Retinal pigment epithelial cell (primary cell): Measurements from ENCODE around the gene KPNA4.

Experiments used
- DNase-seq: peaks from one replicate; pipeline ENCODE4 v3.0.0-alpha.2; 2010; ENCODE audit warnings: low read depth
- H3K4me3 ChIP-seq: 2 replicates; pipeline ENCODE4 v1.5.1; 2011; ENCODE audit warnings: mild to moderate bottlenecking, low read length, control low read depth, moderate library complexity
- TF ChIP-seq, protein P1 (sequence below): conservative IDR thresholded peaks from 2 replicates; pipeline ENCODE4 v1.5.1; 2011; ENCODE audit warnings: low read depth, low read length, control low read depth, inconsistent platforms

Gene KPNA4, protein sequence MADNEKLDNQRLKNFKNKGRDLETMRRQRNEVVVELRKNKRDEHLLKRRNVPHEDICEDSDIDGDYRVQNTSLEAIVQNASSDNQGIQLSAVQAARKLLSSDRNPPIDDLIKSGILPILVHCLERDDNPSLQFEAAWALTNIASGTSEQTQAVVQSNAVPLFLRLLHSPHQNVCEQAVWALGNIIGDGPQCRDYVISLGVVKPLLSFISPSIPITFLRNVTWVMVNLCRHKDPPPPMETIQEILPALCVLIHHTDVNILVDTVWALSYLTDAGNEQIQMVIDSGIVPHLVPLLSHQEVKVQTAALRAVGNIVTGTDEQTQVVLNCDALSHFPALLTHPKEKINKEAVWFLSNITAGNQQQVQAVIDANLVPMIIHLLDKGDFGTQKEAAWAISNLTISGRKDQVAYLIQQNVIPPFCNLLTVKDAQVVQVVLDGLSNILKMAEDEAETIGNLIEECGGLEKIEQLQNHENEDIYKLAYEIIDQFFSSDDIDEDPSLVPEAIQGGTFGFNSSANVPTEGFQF

DNA sequence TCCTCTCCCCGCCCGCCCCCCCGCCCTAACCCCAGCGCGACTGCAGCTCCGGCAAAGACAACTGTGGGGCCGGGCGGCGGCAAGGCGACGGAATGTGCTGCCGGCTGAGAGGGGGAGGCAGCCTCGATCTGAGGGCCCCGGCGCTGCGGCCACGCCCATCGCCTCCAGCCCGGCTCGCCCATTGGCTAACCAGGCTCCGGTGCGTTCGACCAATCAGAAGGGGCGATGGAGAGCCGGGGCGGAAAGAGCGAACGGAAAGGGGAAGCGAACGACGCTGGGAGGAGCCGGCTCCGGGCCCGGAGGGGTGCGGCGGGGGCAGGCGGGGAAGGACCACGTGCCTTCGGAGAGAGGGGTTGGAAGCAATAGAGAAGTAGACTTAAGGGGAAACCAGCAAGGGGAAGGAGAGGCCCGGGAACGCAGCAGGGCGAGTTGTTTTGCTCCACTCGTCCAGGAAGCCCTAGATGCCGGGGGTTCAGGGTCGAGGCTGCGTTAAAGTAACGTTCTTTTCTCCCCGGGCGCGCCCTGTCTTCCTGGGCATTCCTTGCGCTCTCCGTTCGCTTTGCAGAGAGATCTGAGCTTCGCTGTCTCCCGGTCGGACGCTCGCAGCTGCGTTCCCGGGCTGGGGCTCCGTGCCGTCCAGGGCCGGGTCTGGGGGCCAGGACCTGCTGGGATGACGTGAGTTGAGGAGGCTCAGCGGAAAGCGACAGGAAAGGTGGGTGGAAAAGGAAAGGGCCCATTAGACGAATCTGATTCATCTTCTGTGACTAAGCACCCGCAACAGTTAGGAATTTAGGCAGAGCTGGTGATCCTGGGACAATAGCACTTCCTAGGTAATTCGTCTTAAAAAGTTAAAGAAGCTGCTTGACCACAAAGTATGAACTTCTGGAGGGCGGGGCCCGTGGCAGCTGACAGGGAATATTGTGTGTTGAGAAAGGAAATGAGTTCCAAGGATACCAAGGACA, at the start of gene KPNA4:
Gene KPNA4 (minus strand): TSS at position 130 of the 962 bp plus-strand sequence. CDS start 289 bp downstream, outside the sequence.
- peak; percentile 89 for DNase-seq
- TF ChIP-seq, protein P1, sequence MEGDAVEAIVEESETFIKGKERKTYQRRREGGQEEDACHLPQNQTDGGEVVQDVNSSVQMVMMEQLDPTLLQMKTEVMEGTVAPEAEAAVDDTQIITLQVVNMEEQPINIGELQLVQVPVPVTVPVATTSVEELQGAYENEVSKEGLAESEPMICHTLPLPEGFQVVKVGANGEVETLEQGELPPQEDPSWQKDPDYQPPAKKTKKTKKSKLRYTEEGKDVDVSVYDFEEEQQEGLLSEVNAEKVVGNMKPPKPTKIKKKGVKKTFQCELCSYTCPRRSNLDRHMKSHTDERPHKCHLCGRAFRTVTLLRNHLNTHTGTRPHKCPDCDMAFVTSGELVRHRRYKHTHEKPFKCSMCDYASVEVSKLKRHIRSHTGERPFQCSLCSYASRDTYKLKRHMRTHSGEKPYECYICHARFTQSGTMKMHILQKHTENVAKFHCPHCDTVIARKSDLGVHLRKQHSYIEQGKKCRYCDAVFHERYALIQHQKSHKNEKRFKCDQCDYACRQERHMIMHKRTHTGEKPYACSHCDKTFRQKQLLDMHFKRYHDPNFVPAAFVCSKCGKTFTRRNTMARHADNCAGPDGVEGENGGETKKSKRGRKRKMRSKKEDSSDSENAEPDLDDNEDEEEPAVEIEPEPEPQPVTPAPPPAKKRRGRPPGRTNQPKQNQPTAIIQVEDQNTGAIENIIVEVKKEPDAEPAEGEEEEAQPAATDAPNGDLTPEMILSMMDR, result no peak
- H3K4me3 ChIP-seq, result peak within 1 kb of the TSS; percentile 83

DNA sequence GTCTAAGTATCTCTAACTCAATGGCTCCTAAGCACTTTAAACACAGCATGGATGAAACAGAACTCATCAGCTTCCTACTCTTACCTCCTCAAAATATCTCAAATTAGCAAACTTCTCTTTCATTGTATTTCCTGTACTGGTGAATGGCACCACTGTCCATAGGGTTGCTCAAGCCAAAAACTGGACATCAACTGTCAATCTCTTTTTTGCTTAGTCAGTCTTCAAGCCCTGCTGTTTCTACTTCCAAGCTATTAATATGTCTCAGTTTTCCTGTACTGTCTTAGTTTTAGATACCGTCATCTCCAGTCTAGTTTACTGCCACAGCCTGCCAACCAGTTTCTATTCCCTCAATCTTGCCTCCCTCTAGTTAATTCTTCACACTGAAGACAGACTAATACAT, 48.3 kb upstream of the KPNA4 start:
- no peak for DNase-seq
- TF ChIP-seq, protein P1, result no peak
- H3K4me3 ChIP-seq, result no peak overlapping the region

DNA sequence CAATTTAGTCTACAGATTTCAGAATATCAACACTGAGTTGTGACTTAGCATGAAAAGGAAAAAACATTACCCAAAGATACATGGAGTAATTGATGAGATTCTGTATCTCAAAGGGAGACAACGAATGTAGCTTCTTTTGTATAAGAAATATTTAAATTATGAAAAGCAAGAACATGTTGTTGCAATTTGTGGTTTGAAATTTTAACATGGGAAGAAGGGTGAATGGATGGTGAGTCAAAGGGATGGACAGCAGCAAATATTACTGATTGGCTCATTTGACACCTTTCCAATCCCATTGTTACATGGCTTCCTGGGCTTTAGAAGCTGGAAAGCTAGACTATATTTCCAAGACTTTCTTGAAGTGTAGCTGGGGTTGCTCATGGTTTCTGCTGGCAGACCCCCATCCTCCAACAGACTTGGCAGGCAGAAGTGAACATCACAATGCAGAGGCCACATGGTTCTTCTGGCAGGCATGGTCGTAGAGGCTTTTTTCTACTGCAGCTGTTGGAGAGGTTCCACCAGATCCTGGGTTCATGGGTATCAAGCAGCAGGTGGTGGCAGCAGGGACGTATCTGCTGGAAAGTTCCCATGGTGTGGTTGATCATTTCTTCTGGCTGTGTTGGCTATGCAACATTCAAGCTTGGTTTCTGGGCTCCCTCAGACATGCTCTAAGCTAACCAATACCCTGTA, 47.2 kb upstream of the KPNA4 start:
- no peak overlapping the region for H3K4me3 ChIP-seq
- TF ChIP-seq, protein P1, result no peak
- no peak for DNase-seq

DNA sequence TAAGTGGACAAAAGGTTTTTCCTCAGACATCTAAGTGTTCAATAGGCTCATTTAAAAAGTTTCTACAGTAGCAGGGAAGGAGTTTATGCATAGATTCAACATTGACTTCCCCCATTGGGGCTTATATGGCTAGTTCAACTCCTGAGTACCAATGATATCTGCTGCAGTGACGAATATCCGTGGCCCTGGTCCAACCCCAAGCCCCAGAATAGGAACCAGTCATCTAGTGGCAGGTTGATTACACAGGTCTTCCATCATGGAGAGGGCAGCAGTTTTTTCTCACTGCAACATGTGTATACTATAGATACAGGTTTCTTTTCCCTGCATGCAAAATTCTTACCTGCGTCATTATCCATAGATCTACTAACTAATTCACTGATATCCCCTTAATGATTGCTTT, 45.8 kb upstream of the KPNA4 start:
- TF ChIP-seq, protein P1, result no peak
- H3K4me3 ChIP-seq, result no peak overlapping the region
- DNase-seq, result no peak

DNA sequence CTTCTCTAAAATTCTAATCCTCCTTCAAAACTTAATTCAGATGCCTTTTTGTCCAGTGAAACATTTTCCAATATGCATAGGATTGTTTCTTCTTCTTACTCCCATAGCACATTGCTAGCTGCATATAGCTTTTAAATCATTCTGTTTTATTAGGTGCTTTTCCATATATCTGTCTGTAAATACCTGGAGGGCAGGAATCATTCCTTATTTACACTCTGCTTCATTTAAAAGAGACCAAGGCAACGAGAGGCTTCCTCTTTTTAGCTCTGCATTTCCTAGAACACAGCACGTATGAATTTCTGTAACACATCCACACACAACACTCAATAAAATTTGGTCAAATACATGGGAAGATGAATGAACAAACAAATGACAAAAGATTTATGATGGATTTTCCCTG, 43.5 kb upstream of the KPNA4 start:
- DNase-seq, result no peak
- TF ChIP-seq, protein P1, result no peak
- H3K4me3 ChIP-seq, result no peak overlapping the region

DNA sequence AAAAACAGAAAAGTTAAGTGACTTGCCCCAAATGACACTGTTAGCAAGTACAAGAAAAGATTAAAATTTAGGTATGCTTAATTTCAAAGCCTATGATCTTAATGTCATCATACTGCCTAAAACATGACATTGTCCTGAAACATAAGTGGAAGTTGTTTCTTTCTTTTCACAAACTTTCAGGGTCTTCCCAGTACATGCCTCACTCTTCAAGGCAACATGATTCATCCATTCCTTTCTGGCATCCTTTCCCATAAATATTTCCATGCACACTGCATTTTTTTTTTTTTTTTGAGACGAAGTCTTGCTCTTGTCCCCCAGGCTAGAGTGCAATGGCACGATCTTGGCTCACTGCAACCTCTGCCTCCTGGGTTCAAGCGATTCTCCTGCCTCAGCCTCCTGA, 42.5 kb upstream of the KPNA4 start:
- DNase-seq, result no peak
- TF ChIP-seq, protein P1, result no peak
- H3K4me3 ChIP-seq, result no peak overlapping the region
